DMS114 treated with DMSO at 0.1 percent for 48 hours (cell line): ENCODE data around the gene PROP1.
"Not testable (repeated sequence)": the region's sequence is repeated elsewhere in the genome, so short reads cannot be mapped to it uniquely, and the experiment has no call there.

Source experiments
- DNase-seq: peaks from one replicate; lab custom pipeline; 2025; ENCODE audit not compliant: unreplicated experiment; lab: John Stamatoyannopoulos, UW

Gene PROP1

GRCh38 chr5:177945601-177946283 lies 50.3 kb downstream of the PROP1 start:
- not testable (repeated sequence) for DNase-seq

GRCh38 chr5:177945145-177945544 lies 50.9 kb downstream of the PROP1 start:
- not testable (repeated sequence) for DNase-seq

DNA sequence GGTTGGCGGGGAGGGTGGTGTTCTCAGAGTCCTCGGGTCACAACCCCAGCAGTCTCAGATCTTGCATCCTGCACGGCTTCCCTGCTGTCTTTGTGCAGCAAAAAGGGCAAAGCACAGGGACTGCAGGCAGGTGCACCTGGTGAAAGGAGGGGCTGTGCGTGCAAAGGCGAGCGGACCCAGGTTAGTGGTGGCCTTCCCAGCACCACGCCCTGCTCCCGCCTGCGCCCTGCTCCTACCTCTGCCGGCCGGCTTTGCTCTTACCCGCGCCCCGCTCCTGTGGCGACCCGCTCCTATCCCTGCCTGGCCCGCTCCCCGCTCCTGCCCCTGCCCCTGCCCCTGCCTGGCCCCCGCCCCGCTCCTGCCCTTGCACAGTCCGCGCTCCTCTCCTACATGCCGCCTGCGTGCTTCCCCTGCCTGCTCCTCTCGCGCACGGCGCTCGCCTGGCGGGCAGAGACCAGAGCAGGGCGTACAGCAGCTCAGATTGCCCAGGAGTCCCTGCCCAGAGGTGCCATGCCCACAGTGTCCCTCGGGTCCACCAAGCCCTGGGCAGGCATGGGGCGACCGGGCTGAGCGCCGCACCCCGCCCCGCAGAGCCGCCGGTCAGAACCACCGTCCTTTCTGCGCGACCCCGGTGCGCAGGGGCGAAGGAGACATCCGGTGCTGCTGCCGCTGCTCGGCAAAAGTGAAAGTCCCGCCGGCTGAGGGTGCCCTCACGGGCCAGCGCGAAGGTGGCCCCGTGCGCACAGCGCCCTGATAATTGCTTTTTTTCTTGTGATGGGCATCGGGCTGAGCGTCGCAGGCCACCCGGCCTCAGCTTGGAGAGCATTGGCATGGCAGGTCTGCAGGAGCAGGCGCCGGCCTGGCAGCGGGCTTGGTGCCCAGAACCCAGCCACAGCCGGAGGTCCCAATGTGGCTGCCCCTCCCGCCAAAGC lies 52.0 kb downstream of the PROP1 start:
- not testable (repeated sequence) for DNase-seq

DNA sequence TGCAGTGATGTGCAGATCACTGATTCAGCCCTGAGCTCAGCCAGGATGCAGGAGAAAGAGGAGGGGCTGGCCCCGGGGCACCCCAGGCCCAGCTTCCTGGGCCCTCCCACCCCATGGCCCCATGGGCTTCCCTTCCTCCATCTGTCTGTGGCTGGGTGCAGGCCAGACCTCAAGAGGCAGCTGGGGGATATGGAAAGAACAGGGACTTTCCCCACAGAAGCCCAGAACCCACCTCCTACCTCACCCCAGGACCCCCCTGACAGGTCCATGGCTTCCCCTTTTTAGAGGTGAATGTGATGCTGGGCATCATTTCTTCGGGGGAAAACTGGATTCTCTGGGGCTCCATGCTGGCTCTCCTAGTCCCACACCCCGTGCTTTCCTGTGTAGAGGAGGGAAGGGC lies 53.1 kb downstream of the PROP1 start:
- DNase-seq, result not testable (repeated sequence)
